Measurements from ENCODE around the gene RAD9B. TPM values are rescaled to one million over a fixed set of nuclear protein-coding genes. Genes with fewer than 3 reads are reported as not detected.

The RAD9B gene
- polyA plus RNA-seq, 3 donors = 1.1 to 3.0 (median 1.3) TPM

GRCh38 chr12:110468214-110469048, 33.7 kb upstream of the RAD9B start, which contains the start of the genes FAM216A and GPN3:
FAM216A (plus strand) TSS chr12:110468845; CDS start chr12:110468876, 31 bp downstream.
GPN3 (minus strand) TSS chr12:110468257; CDS start chr12:110468203, 54 bp downstream.
- Histone ChIP-seq H3K4me1 (ENCODE audit: control insufficient read depth in 1 of 2, insufficient read depth in 2 of 2, low read length in 2 of 2) (peaks cover 23 to 34% of the 10 kb centered on the region in 2 donors), H3K79me2 (ENCODE audit: insufficient read depth, low read length) (peaks cover 66% of the 10 kb centered on the region), H2AFZ (ENCODE audit: insufficient read depth, low read depth, low read length, poor library complexity, severe bottlenecking) (peak within 1 kb of the TSS; percentile 100), H3K9me3 (replicated peaks in 1 of 2; ENCODE audit: control insufficient read depth in 1 of 2, insufficient read depth in 1 of 2, low read length in 2 of 2) (no peaks in the 10 kb centered on the region), H3K4me3 (replicated peaks in 1 of 3; ENCODE audit: low read depth in 2 of 3, low read length in 3 of 3) (peak within 1 kb of the TSS; percentile 62 to 96 (median 76)), H3K9ac (ENCODE audit: insufficient read depth, low read length, poor library complexity, severe bottlenecking) (peak within 1 kb of the TSS; percentile 80), H3K4me2 (replicated peaks; ENCODE audit: extremely low read depth, low read length, poor library complexity, severe bottlenecking) (peak within 1 kb of the TSS; percentile 100), H3K27me3 (ENCODE audit: control insufficient read depth in 2 of 2, insufficient read depth in 2 of 2, low read length in 2 of 2) (no peaks in the 10 kb centered on the region), H3K36me3 (replicated peaks in 1 of 2; ENCODE audit: control insufficient read depth in 1 of 2, insufficient read depth in 2 of 2, low read length in 2 of 2) (peaks cover 17 to 19% of the 10 kb centered on the region in 2 donors), H3K27ac (ENCODE audit: low read depth in 1 of 2, low read length in 2 of 2) (peak within 1 kb of the TSS; percentile 60 to 79), H4K20me1 (ENCODE audit: insufficient read depth, low read length) (no peaks in the 10 kb centered on the region)
- intact Hi-C loops (cut with micrococcal nuclease) = loop anchor here (1.0 to 5.0 kb wide), 5 partner anchors 18 to 139 kb away; partner anchors contain the start of genes RAD9B (in 2 of the 2), VPS29 (in 2 of the 2) and ARPC3 (in 1 of the 2)
- Mint-ChIP-seq H3K4me3 (peak within 1 kb of the TSS; percentile 100), H3K27ac (peak within 1 kb of the TSS; percentile 90 to 98 (median 95)), H3K27me3 (ENCODE audit: low read depth in 3 of 3) (no peaks in the 10 kb centered on the region), H3K36me3 (peaks cover 18 to 25% of the 10 kb centered on the region in 2 donors), H3K4me1 (peaks cover 25% of the 10 kb centered on the region), H3K9me3 (no peaks in the 10 kb centered on the region)
- under 1% methylated on average over 70 of the region's 78 CpGs for WGBS (ENCODE audit: insufficient coverage)
- DNase-seq = peak; percentile 94 to 96 (median 94)
- TF ChIP-seq, protein P1, sequence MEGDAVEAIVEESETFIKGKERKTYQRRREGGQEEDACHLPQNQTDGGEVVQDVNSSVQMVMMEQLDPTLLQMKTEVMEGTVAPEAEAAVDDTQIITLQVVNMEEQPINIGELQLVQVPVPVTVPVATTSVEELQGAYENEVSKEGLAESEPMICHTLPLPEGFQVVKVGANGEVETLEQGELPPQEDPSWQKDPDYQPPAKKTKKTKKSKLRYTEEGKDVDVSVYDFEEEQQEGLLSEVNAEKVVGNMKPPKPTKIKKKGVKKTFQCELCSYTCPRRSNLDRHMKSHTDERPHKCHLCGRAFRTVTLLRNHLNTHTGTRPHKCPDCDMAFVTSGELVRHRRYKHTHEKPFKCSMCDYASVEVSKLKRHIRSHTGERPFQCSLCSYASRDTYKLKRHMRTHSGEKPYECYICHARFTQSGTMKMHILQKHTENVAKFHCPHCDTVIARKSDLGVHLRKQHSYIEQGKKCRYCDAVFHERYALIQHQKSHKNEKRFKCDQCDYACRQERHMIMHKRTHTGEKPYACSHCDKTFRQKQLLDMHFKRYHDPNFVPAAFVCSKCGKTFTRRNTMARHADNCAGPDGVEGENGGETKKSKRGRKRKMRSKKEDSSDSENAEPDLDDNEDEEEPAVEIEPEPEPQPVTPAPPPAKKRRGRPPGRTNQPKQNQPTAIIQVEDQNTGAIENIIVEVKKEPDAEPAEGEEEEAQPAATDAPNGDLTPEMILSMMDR (IDR thresholded peaks at IDR 0.05) = no peak

- no peak overlapping the region for H3K27ac ChIP-seq (ENCODE audit: low read depth in 1 of 2, low read length in 2 of 2)
- H3K4me3 ChIP-seq (replicated peaks in 1 of 3; ENCODE audit: low read depth in 2 of 3, low read length in 3 of 3) = no peak overlapping the region
- Mint-ChIP-seq H3K27me3 (ENCODE audit: low read depth in 3 of 3) (no peaks in the 10 kb centered on the region), H3K36me3 (peaks cover under 1% of the 10 kb centered on the region in 2 donors), H3K4me1 (no peaks in the 10 kb centered on the region), H3K27ac (peak overlapping the region in 1 of 7 donors; percentile 50), H3K4me3 (no peak overlapping the region), H3K9me3 (peaks cover 0 to 3% (median 0%) of the 10 kb centered on the region in 7 donors)
- no peak overlapping the region for H3K9ac ChIP-seq (ENCODE audit: insufficient read depth, low read length, poor library complexity, severe bottlenecking)
- no CpG with 5 or more reads among the region's 7 CpGs for WGBS (ENCODE audit: insufficient coverage)
- no peaks in the 10 kb centered on the region for H3K9me3 ChIP-seq (replicated peaks in 1 of 2; ENCODE audit: control insufficient read depth in 1 of 2, insufficient read depth in 1 of 2, low read length in 2 of 2)
- no peaks in the 10 kb centered on the region for H3K4me1 ChIP-seq (ENCODE audit: control insufficient read depth in 1 of 2, insufficient read depth in 2 of 2, low read length in 2 of 2)
- no peak overlapping the region for H3K4me2 ChIP-seq (replicated peaks; ENCODE audit: extremely low read depth, low read length, poor library complexity, severe bottlenecking)
- H3K36me3 ChIP-seq (replicated peaks in 1 of 2; ENCODE audit: control insufficient read depth in 1 of 2, insufficient read depth in 2 of 2, low read length in 2 of 2) = peaks cover 0 to 5% of the 10 kb centered on the region in 2 donors
- H3K79me2 ChIP-seq (ENCODE audit: insufficient read depth, low read length) = peaks cover 20% of the 10 kb centered on the region
- H3K27me3 ChIP-seq (ENCODE audit: control insufficient read depth in 2 of 2, insufficient read depth in 2 of 2, low read length in 2 of 2) = no peaks in the 10 kb centered on the region
- H2AFZ ChIP-seq (ENCODE audit: insufficient read depth, low read depth, low read length, poor library complexity, severe bottlenecking) = no peak overlapping the region
- DNase-seq = no peak
- intact Hi-C loops (cut with micrococcal nuclease) = no loop called here
- no peaks in the 10 kb centered on the region for H4K20me1 ChIP-seq (ENCODE audit: insufficient read depth, low read length)
- TF ChIP-seq, protein P1 (IDR thresholded peaks at IDR 0.05) = no peak
These were observed 26.7 kb upstream of the RAD9B start for GRCh38 chr12:110475426-110475825.
